CD4-positive, CD25-positive, alpha-beta regulatory T cell (primary cell): ENCODE measurements around the gene CLEC4G. TPM values are rescaled to one million over a fixed set of nuclear protein-coding genes. Genes with fewer than 3 reads are reported as not detected.

Source experiments
- ATAC-seq, 2 donors: fragments of 150-1000 bp; cut with Tn5 transposase; one replicate each; pipeline ENCODE4 v1.10.0; 2021; ENCODE audit warnings: low read depth in 2 of 2, moderate number of reproducible peaks in 2 of 2, moderate library complexity in 1 of 2
- DNase-seq, 3 donors: peaks; one replicate each; pipeline versions ENCODE4 v3.0.0 to v3.0.0-alpha.2; 2012 to 2022; ENCODE audit warnings: mixed read lengths in 1 of 3
- H3K27ac ChIP-seq: one replicate; pipeline ENCODE4 v1.7.0; 2013; ENCODE audit warnings: mild to moderate bottlenecking, low read length; ENCODE audit not compliant: insufficient read depth, poor library complexity, severe bottlenecking
- H3K27me3 ChIP-seq: one replicate; pipeline ENCODE4 v1.7.0; 2013; ENCODE audit warnings: low read length; ENCODE audit not compliant: control insufficient read depth, insufficient read depth
- H3K36me3 ChIP-seq: one replicate; pipeline ENCODE4 v1.7.0; 2013; ENCODE audit warnings: mild to moderate bottlenecking, low read length, moderate library complexity; ENCODE audit not compliant: control insufficient read depth, insufficient read depth
- H3K4me1 ChIP-seq: 2 replicates; pipeline ENCODE4 v1.7.0; 2013; ENCODE audit warnings: mild to moderate bottlenecking, low read length; ENCODE audit not compliant: insufficient read depth, control insufficient read depth, poor library complexity, severe bottlenecking
- H3K4me3 ChIP-seq: one replicate; pipeline ENCODE4 v1.7.0; 2013; ENCODE audit warnings: low read depth, mild to moderate bottlenecking, low read length, moderate library complexity
- H3K9me3 ChIP-seq, 2 experiments: 1 replicate in 1 of 2; 2 replicates in 1 of 2; pipeline ENCODE4 v1.7.0; 2013; ENCODE audit warnings: low read length in 2 of 2, mild to moderate bottlenecking in 1 of 2, moderate library complexity in 1 of 2; ENCODE audit not compliant: control insufficient read depth in 2 of 2
- H3K27ac Mint-ChIP-seq, 3 donors: one replicate each; pipeline ENCODE4 v1.8.0; 2020 to 2022; ENCODE audit warnings: mild to moderate bottlenecking in 3 of 3, mixed read lengths in 3 of 3, moderate library complexity in 2 of 3
- H3K27me3 Mint-ChIP-seq: one replicate; pipeline ENCODE4 v1.8.0; 2022; ENCODE audit warnings: mild to moderate bottlenecking, mixed read lengths
- H3K36me3 Mint-ChIP-seq: one replicate; pipeline ENCODE4 v1.8.0; 2020; ENCODE audit warnings: mixed read lengths
- H3K4me1 Mint-ChIP-seq, 4 donors: one replicate each; pipeline ENCODE4 v1.8.0; 2020 to 2022; ENCODE audit warnings: mixed read lengths in 4 of 4, mild to moderate bottlenecking in 1 of 4
- H3K4me3 Mint-ChIP-seq, 4 donors: one replicate each; pipeline ENCODE4 v1.8.0; 2020 to 2022; ENCODE audit warnings: mild to moderate bottlenecking in 4 of 4, mixed read lengths in 4 of 4, moderate library complexity in 3 of 4
- H3K9me3 Mint-ChIP-seq, 7 donors: one replicate each; pipeline ENCODE4 v1.8.0; 2020 to 2022; ENCODE audit warnings: mixed read lengths in 7 of 7, mild to moderate bottlenecking in 3 of 7, moderate library complexity in 2 of 7
- polyA plus RNA-seq, 4 donors: library from polyadenylated mRNA; unstranded; fragments of 300-500 nt; fragmentation: Illumina TruSeq; gene quantifications; one replicate each; pipeline ENCODE4 v1.2.3, GENCODE V29; 2021
- total RNA-seq: library from RNA; stranded (reverse); gene quantifications from one replicate; pipeline ENCODE4 v1.2.3, GENCODE V29; 2022

The CLEC4G gene
- total and polyA plus RNA-seq, 5 donors from 2014 or later = not detected

- ATAC-seq (no peak), DNase-seq (no peak)
- H3K36me3 ChIP-seq = no peaks in the 10 kb centered on the region
These were observed 41.1 kb downstream of the CLEC4G start for GRCh38 chr19:7690779-7691258.

GRCh38 chr19:7689165-7689564 is 42.7 kb downstream of the CLEC4G start:
- H3K36me3 ChIP-seq = peaks cover 3% of the 10 kb centered on the region
- H3K27me3 Mint-ChIP-seq = no peaks in the 10 kb centered on the region
- no peaks in the 10 kb centered on the region for H3K9me3 ChIP-seq
- no peaks in the 10 kb centered on the region for H3K4me1 ChIP-seq
- no peak overlapping the region for H3K4me3 ChIP-seq
- peaks cover 0 to 1% (median 0%) of the 10 kb centered on the region in 7 donors for H3K9me3 Mint-ChIP-seq
- peaks cover 0 to 5% (median 4%) of the 10 kb centered on the region in 4 donors for H3K4me1 Mint-ChIP-seq
- DNase-seq (no peak), ATAC-seq (no peak)
- H3K27ac ChIP-seq = no peak overlapping the region
- no peak overlapping the region for H3K27ac Mint-ChIP-seq
- no peaks in the 10 kb centered on the region for H3K36me3 Mint-ChIP-seq
- H3K27me3 ChIP-seq = no peaks in the 10 kb centered on the region
- no peak overlapping the region for H3K4me3 Mint-ChIP-seq

More at GRCh38 chr19:7690779-7691258, 41.1 kb downstream of the CLEC4G start:
- Mint-ChIP-seq H3K27ac (no peak overlapping the region), H3K4me1 (no peaks in the 10 kb centered on the region), H3K9me3 (no peaks in the 10 kb centered on the region), H3K36me3 (no peaks in the 10 kb centered on the region), H3K27me3 (no peaks in the 10 kb centered on the region), H3K4me3 (no peak overlapping the region)
- H3K4me1 ChIP-seq = no peaks in the 10 kb centered on the region
- H3K27me3 ChIP-seq = no peaks in the 10 kb centered on the region
- no peak overlapping the region for H3K4me3 ChIP-seq
- no peak overlapping the region for H3K27ac ChIP-seq
- no peaks in the 10 kb centered on the region for H3K9me3 ChIP-seq

DNA sequence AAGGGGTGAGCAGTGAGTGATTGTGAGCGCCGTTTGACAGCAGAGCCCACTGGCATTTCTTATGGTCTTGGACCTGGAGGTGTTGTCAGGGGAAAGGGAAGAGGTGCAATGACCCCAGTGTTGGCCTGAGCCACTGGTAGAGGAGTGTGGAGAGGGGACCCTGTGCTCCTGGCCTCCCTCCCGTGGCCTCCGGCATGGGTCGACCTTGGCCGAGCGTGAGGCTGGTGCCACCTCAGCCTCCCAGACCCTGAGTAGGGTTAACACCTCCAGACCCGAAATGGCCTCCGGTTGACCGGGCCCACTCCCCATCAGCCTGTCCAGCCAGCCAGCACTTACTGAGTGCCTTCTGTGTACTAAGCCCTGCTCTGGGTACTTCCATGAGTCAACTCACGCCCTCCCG is 44.7 kb downstream of the CLEC4G start:
- H3K4me3 Mint-ChIP-seq = no peak overlapping the region
- no peak for DNase-seq
- H3K4me1 Mint-ChIP-seq = peaks cover 0 to 9% (median 6%) of the 10 kb centered on the region in 4 donors
- H3K9me3 Mint-ChIP-seq = peaks cover 0 to 1% (median 0%) of the 10 kb centered on the region in 7 donors
- Histone ChIP-seq H3K27me3 (no peaks in the 10 kb centered on the region), H3K4me1 (peaks cover 2% of the 10 kb centered on the region), H3K27ac (no peak overlapping the region), H3K9me3 (no peaks in the 10 kb centered on the region), H3K4me3 (no peak overlapping the region), H3K36me3 (peaks cover 8% of the 10 kb centered on the region)
- no peak overlapping the region for H3K27ac Mint-ChIP-seq
- ATAC-seq = no peak
- H3K36me3 Mint-ChIP-seq = peaks cover 5% of the 10 kb centered on the region
- no peaks in the 10 kb centered on the region for H3K27me3 Mint-ChIP-seq

DNA sequence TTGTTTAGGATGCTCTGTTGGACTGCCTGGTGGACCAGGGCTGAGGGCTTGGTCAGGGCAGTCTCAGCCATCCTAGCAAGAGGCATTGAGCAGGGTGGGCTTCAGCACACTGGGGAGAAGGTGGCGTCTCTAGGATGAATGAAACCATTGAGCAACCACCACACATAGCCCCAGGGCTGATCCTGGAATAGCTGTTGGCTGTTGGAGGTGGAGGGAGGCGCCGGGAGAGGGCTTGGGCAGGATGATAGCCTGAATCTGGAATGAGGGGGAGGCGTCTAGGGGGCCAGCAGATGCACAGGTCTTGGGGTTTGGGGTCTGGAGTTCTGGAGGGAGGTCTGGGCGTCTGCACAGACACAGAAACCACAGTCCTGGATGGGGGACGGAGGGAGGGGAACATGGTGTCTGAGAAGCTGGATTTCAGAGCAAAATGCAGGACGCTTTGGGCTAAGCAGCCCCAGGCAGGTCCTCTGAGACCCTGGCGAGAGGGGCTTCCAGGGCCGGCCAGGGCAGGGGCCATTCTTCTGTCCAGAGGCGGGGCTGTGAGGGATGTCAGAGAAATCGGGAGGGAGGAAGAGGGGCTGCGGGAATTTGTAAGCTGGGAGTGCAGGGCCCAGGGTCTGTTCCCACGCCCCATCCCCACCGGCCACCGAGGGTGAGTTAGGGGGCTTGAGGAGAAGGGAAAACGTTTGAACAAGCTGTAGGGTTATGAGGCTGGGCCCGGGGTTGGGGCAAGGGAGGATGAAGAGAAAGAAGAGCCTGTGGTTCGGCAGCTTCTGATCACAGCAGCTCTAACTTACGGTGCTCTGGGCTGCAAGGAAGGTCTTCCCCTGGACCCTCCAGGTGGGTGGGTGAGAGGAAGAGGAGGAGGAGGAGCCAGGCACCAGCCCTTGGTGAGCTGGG is 46.1 kb downstream of the CLEC4G start:
- peaks cover 5% of the 10 kb centered on the region for H3K36me3 Mint-ChIP-seq
- H3K4me3 ChIP-seq = no peak overlapping the region
- ATAC-seq (no peak), DNase-seq (no peak)
- H3K27ac Mint-ChIP-seq = peak overlapping the region; percentile 19 to 92 (median 87)
- H3K4me1 Mint-ChIP-seq = peaks cover 0 to 14% (median 11%) of the 10 kb centered on the region in 4 donors
- peaks cover 8% of the 10 kb centered on the region for H3K36me3 ChIP-seq
- H3K4me1 ChIP-seq = peaks cover 12% of the 10 kb centered on the region
- H3K9me3 Mint-ChIP-seq = peaks cover 0 to 1% (median 0%) of the 10 kb centered on the region in 7 donors
- H3K9me3 ChIP-seq = no peaks in the 10 kb centered on the region
- H3K27ac ChIP-seq = no peak overlapping the region
- peak overlapping the region in 2 of 4 donors; percentile 40 to 76 for H3K4me3 Mint-ChIP-seq
- H3K27me3 ChIP-seq = no peaks in the 10 kb centered on the region
- H3K27me3 Mint-ChIP-seq = no peaks in the 10 kb centered on the region

- Mint-ChIP-seq H3K36me3 (peaks cover 5% of the 10 kb centered on the region), H3K4me1 (peaks cover 5 to 38% (median 20%) of the 10 kb centered on the region in 4 donors), H3K9me3 (peaks cover 0 to 1% (median 0%) of the 10 kb centered on the region in 7 donors), H3K27ac (peak overlapping the region in 1 of 3 donors; percentile 92), H3K27me3 (peaks cover 12% of the 10 kb centered on the region), H3K4me3 (peak overlapping the region; percentile 26 to 93 (median 67))
- peaks cover 8% of the 10 kb centered on the region for H3K36me3 ChIP-seq
- H3K4me3 ChIP-seq = peak overlapping the region; percentile 44
- no peak for DNase-seq
- H3K4me1 ChIP-seq = peaks cover 31% of the 10 kb centered on the region
- no peaks in the 10 kb centered on the region for H3K9me3 ChIP-seq
- no peaks in the 10 kb centered on the region for H3K27me3 ChIP-seq
- ATAC-seq = no peak
- H3K27ac ChIP-seq = peak overlapping the region; percentile 71
These were observed 49.6 kb downstream of the CLEC4G start for GRCh38 chr19:7682175-7682855.

- Mint-ChIP-seq H3K36me3 (peaks cover 5% of the 10 kb centered on the region), H3K4me1 (peaks cover 5 to 43% (median 24%) of the 10 kb centered on the region in 4 donors), H3K27ac (peak overlapping the region; percentile 87 to 93 (median 92)), H3K4me3 (peak overlapping the region; percentile 88 to 95 (median 93)), H3K9me3 (peaks cover 0 to 1% (median 0%) of the 10 kb centered on the region in 7 donors), H3K27me3 (peaks cover 20% of the 10 kb centered on the region)
- H3K27me3 ChIP-seq = no peaks in the 10 kb centered on the region
- peaks cover 8% of the 10 kb centered on the region for H3K36me3 ChIP-seq
- H3K4me3 ChIP-seq = peak overlapping the region; percentile 44
- H3K9me3 ChIP-seq = no peaks in the 10 kb centered on the region
- peak overlapping the region; percentile 71 for H3K27ac ChIP-seq
- peak; percentile 72 to 92 (median 84) for DNase-seq
- peaks cover 37% of the 10 kb centered on the region for H3K4me1 ChIP-seq
- peak; percentile 48 to 55 for ATAC-seq
These were observed 50.4 kb downstream of the CLEC4G start for GRCh38 chr19:7681340-7682174.
